ENCODE measurements around the gene CIT. TPM values are rescaled to one million over a fixed set of nuclear protein-coding genes. Genes with fewer than 3 reads are reported as not detected.

Gene CIT, protein sequence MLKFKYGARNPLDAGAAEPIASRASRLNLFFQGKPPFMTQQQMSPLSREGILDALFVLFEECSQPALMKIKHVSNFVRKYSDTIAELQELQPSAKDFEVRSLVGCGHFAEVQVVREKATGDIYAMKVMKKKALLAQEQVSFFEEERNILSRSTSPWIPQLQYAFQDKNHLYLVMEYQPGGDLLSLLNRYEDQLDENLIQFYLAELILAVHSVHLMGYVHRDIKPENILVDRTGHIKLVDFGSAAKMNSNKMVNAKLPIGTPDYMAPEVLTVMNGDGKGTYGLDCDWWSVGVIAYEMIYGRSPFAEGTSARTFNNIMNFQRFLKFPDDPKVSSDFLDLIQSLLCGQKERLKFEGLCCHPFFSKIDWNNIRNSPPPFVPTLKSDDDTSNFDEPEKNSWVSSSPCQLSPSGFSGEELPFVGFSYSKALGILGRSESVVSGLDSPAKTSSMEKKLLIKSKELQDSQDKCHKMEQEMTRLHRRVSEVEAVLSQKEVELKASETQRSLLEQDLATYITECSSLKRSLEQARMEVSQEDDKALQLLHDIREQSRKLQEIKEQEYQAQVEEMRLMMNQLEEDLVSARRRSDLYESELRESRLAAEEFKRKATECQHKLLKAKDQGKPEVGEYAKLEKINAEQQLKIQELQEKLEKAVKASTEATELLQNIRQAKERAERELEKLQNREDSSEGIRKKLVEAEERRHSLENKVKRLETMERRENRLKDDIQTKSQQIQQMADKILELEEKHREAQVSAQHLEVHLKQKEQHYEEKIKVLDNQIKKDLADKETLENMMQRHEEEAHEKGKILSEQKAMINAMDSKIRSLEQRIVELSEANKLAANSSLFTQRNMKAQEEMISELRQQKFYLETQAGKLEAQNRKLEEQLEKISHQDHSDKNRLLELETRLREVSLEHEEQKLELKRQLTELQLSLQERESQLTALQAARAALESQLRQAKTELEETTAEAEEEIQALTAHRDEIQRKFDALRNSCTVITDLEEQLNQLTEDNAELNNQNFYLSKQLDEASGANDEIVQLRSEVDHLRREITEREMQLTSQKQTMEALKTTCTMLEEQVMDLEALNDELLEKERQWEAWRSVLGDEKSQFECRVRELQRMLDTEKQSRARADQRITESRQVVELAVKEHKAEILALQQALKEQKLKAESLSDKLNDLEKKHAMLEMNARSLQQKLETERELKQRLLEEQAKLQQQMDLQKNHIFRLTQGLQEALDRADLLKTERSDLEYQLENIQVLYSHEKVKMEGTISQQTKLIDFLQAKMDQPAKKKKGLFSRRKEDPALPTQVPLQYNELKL (N-terminal part only)
- total RNA-seq (1 to 10 TPM; 4.6 to 9.2 (median 5.4) TPM), polyA plus RNA-seq (1 to 10 TPM; 1.2 to 8.5 (median 1.8) TPM)

DNA sequence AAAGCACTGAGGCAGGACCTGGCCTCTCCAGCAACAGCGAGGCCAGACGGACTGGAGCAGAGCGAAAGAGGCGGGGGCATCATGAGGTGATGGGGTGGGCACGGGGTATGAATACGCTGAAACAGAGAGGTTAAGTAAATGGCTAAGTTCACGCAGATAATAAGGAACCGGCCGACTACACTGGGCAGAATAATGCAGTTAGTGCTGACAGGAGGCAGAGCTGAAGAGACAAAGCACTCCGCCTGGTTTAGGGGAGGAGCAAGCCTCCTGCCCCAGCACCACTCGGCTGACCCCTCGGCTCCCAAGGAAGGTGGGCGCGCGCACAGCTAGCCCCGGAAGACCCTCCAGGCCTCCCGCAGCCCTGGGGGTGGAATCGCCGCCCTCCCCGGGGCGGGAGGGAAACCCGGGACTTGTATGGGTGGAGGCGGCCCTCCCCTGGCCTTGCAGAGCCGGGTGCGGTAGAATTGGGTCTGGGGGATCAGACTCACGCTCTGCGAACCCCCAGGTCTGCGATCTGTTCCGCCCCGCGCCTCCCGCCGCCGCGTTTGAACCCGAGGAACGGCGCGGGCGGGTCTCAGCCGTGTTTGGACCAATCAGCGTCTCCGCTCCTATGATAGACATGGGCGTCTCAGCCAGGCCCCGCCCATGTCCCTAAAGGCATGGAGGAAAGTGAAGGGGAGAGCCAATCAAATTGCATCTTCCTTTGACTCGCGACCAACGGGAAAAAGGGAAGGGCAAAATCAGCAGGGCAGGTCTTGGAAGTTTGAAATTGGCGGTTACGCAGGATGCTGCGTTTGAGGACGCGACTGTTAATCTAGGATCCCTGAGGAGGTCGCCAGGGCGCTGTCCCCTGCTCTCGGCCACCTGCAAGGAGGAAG lies at the start of gene CIT:
CIT (minus strand) TSS at position 560 of the 878 bp plus-strand sequence. CDS start 1,152 bp downstream, outside the sequence.
- Histone ChIP-seq H3K27ac (peak within 1 kb of the TSS in 1 of 4 donors; percentile 49), H3K27me3 (no peaks in the 10 kb centered on the region)

DNA sequence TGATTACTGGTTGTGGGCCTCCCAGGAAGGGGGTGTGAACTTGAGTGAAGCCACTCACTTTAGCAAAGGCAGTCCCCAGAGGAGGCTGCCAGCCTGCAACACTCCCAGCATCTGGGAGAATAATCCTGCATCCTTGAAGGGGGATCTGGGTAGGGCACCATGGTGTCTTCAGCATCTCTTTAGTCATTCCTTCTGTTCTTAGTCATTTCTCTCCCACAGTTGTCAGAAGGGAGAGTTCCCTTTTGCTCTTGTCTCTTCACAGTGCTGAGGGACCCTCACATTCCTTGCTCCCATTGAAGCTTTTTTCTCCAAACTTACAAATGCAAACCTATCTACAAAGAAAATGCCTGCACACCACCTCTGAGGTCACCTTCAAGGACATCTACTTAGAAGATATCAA lies 48.1 kb upstream of the CIT start:
- Histone ChIP-seq H3K27ac (no peak overlapping the region), H3K4me1 (no peaks in the 10 kb centered on the region), H3K36me3 (no peaks in the 10 kb centered on the region), H3K9me3 (no peaks in the 10 kb centered on the region), H3K27me3 (peaks cover 0 to 7% (median 0%) of the 10 kb centered on the region in 3 donors), H3K4me3 (no peak overlapping the region)
- no peak for DNase-seq
- TF ChIP-seq POLR2A (IDR thresholded peaks at IDR 0.05) (no peak), EP300 (IDR thresholded peaks at IDR 0.05) (no peak), POLR2AphosphoS5 (IDR thresholded peaks at IDR 0.05) (no peak)
- TF ChIP-seq, protein P1, sequence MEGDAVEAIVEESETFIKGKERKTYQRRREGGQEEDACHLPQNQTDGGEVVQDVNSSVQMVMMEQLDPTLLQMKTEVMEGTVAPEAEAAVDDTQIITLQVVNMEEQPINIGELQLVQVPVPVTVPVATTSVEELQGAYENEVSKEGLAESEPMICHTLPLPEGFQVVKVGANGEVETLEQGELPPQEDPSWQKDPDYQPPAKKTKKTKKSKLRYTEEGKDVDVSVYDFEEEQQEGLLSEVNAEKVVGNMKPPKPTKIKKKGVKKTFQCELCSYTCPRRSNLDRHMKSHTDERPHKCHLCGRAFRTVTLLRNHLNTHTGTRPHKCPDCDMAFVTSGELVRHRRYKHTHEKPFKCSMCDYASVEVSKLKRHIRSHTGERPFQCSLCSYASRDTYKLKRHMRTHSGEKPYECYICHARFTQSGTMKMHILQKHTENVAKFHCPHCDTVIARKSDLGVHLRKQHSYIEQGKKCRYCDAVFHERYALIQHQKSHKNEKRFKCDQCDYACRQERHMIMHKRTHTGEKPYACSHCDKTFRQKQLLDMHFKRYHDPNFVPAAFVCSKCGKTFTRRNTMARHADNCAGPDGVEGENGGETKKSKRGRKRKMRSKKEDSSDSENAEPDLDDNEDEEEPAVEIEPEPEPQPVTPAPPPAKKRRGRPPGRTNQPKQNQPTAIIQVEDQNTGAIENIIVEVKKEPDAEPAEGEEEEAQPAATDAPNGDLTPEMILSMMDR (IDR thresholded peaks at IDR 0.05), result no peak
- intact Hi-C loops (cut with DNase I), result no loop called here

More for the DNA sequence above, at the start of gene CIT:
- Histone ChIP-seq H3K4me3 (peak within 1 kb of the TSS; percentile 44 to 77 (median 72)), H3K36me3 (no peaks in the 10 kb centered on the region), H3K9me3 (no peaks in the 10 kb centered on the region), H3K4me1 (peaks cover 0 to 12% (median 6%) of the 10 kb centered on the region in 4 donors)
- 0% methylated on average over 56 of the region's 56 CpGs for WGBS, 2 donors
- intact Hi-C loops (cut with DNase I), result no loop called here
- TF ChIP-seq POLR2A (IDR thresholded peaks at IDR 0.05) (no peak), POLR2AphosphoS5 (IDR thresholded peaks at IDR 0.05) (no peak), EP300 (IDR thresholded peaks at IDR 0.05) (no peak)
- TF ChIP-seq, protein P1 (IDR thresholded peaks at IDR 0.05), result no peak
- DNase-seq, result peak; percentile 89

DNA sequence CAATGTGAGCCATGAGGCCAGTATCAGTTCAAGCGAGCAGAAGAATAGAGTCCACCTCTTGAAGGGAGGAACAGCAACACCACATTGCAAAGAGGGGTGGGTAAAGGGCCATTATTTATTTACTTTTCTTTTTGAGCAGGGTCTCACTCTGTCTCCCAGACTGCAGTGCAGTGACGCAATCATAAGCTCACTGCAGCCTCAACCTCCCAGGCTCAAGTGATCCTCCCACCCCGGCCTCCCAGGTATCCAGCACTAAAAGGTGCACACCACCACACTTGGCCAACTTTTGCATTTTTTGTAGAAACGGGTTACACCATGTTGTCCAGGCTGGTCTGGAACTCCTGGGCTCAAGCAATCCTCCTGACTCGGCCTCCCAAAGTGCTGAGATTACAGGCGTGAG lies 42.9 kb upstream of the CIT start:
- H3K36me3 ChIP-seq, result no peaks in the 10 kb centered on the region
- no peak for TF ChIP-seq EP300 (IDR thresholded peaks at IDR 0.05)
- no peak for TF ChIP-seq POLR2AphosphoS5 (IDR thresholded peaks at IDR 0.05)
- no peak for TF ChIP-seq POLR2A (IDR thresholded peaks at IDR 0.05)
- TF ChIP-seq, protein P1 (IDR thresholded peaks at IDR 0.05), result no peak
- H3K27ac ChIP-seq, result no peak overlapping the region
- H3K27me3 ChIP-seq, result peaks cover 0 to 9% (median 0%) of the 10 kb centered on the region in 3 donors
- no peak overlapping the region for H3K4me3 ChIP-seq
- intact Hi-C loops (cut with DNase I), result no loop called here
- 91 to 92% methylated on average over 6 of the region's 6 CpGs for WGBS, 2 donors
- DNase-seq, result no peak
- H3K9me3 ChIP-seq, result no peaks in the 10 kb centered on the region
- no peaks in the 10 kb centered on the region for H3K4me1 ChIP-seq

All from sigmoid colon (tissue), 7 donors.